Measurements from ENCODE around the gene WDR49. TPM values are rescaled to one million over a fixed set of nuclear protein-coding genes. Genes with fewer than 3 reads are reported as not detected.

WDR49 gene
- total RNA-seq, 4 donors from 2014 or later, result 0.26 to 0.52 TPM; not detected in 2

DNA sequence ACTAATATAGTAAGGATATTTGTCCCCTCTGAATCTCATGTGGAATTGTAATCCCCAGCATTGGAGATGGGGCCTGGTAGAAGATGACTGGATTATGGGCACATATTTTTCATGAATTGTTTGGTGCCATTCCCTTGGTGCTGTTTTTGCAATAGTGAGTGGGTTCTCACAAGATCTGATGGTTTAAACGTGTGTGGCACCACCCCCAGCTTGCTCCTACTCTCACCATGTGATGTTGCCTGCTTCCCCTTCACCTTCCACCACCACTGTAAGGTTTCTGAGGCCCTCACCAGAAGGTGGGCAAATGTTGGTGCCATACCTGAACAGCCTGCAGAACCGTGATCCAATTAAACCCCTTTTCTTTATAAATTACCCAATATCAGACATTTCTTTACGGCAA is 151.8 kb downstream of the WDR49 start:
- no peak overlapping the region for H3K4me3 ChIP-seq (ENCODE audit: low read depth, poor library complexity, severe bottlenecking)
- intact Hi-C loops (cut with DNase I; ENCODE audit: low total_unique reads), result no loop called here
- no peak for DNase-seq (ENCODE audit: low spot score in 2 of 2)
- TF ChIP-seq, protein P1, sequence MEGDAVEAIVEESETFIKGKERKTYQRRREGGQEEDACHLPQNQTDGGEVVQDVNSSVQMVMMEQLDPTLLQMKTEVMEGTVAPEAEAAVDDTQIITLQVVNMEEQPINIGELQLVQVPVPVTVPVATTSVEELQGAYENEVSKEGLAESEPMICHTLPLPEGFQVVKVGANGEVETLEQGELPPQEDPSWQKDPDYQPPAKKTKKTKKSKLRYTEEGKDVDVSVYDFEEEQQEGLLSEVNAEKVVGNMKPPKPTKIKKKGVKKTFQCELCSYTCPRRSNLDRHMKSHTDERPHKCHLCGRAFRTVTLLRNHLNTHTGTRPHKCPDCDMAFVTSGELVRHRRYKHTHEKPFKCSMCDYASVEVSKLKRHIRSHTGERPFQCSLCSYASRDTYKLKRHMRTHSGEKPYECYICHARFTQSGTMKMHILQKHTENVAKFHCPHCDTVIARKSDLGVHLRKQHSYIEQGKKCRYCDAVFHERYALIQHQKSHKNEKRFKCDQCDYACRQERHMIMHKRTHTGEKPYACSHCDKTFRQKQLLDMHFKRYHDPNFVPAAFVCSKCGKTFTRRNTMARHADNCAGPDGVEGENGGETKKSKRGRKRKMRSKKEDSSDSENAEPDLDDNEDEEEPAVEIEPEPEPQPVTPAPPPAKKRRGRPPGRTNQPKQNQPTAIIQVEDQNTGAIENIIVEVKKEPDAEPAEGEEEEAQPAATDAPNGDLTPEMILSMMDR (IDR thresholded peaks at IDR 0.05), result no peak
- TF ChIP-seq POLR2A (IDR thresholded peaks at IDR 0.05), result no peak
- WGBS, 2 donors, result 73 to 78% methylated on average over 3 of the region's 3 CpGs

DNA sequence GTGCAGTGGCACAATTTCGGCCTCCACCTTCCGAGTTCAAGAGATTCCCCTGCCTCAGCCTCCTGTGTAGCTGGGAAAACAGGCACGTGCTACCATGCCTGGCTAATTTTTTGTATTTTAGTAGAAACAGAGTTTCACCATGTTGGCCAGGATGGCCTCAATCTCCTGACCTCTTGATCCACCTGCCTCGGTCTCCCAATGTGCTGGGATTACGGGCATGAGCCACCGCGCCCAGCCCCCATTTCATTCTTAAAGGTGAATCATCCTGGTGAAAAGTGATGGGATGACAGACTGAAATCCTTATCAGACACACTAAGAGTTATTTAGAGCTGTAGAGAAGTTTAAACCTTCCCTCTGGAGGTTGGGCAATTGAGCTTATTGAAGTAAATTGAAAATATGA is 155.8 kb downstream of the WDR49 start:
- no peak overlapping the region for H3K4me3 ChIP-seq (ENCODE audit: low read depth, poor library complexity, severe bottlenecking)
- no peak for DNase-seq (ENCODE audit: low spot score in 2 of 2)
- intact Hi-C loops (cut with DNase I; ENCODE audit: low total_unique reads), result no loop called here
- WGBS, 2 donors, result 90 to 95% methylated on average over 7 of the region's 7 CpGs
- TF ChIP-seq POLR2A (IDR thresholded peaks at IDR 0.05), result no peak
- TF ChIP-seq, protein P1 (IDR thresholded peaks at IDR 0.05), result no peak

DNA sequence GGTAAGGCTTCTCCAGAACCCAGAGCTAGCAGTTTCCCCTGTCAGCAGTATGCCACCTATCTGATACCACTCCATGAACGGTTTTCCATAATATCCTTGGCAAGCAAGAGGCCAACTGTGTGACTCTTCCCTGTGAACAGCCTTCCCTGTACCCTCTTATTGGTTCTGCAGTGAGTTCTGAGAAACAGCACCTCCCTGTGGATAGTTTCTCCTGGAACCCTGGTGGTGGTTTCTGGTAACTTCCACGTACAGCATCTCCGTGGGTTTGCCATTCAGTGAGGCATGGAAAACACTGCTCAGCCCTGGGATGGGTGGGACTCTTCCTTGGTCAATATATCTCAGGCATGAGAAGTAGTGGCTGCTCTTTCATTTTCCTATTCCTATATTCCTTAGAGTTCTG is 160.5 kb downstream of the WDR49 start:
- intact Hi-C loops (cut with DNase I; ENCODE audit: low total_unique reads), result no loop called here
- H3K4me3 ChIP-seq (ENCODE audit: low read depth, poor library complexity, severe bottlenecking), result no peak overlapping the region
- 65 to 74% methylated on average over 3 of the region's 3 CpGs for WGBS, 2 donors
- DNase-seq (ENCODE audit: low spot score in 2 of 2), result no peak
- TF ChIP-seq, protein P1 (IDR thresholded peaks at IDR 0.05), result no peak
- no peak for TF ChIP-seq POLR2A (IDR thresholded peaks at IDR 0.05)

DNA sequence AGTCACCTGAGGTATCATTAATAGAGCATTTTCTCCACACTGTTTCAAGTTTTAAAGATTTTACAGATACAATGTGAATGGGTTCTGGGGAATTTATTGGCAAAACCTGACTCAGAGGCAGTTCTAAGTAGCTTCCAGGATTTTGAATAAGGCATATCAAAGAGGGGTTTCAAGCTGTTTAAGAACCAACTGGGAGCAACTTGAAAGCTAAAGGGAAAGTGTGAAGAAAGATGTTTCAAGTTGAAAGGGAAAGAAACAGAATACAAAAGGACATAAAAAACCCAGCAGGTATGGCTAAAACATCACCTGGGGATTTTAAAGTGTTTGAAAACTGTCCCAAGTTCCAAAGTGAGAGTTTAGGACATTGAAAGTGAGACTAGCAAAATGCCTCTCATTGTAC is 162.1 kb downstream of the WDR49 start:
- no peak overlapping the region for H3K4me3 ChIP-seq (ENCODE audit: low read depth, poor library complexity, severe bottlenecking)
- TF ChIP-seq POLR2A (IDR thresholded peaks at IDR 0.05), result no peak
- TF ChIP-seq, protein P1 (IDR thresholded peaks at IDR 0.05), result no peak
- intact Hi-C loops (cut with DNase I; ENCODE audit: low total_unique reads), result no loop called here
- no peak for DNase-seq (ENCODE audit: low spot score in 2 of 2)

DNA sequence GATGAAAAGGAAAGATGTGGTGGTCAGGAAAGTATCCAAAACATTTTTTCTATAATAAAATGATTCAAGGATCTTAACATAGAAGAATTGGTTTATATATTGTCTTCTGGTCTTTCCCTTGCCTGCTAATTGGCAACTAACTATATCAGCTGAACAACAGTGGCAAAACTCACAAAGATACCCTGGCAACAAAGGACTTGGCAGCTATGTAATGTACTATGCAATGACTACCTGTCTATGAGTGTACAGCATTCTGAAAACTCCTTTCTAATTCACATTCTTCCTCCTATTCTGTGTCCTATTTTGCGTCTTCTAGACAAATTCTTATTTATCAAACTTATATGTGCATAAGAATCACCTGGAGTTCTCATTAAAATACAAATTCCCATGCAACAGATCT is 164.2 kb downstream of the WDR49 start:
- WGBS, 2 donors, result 62 to 77% methylated on average over 1 of the region's 1 CpG
- no peak for TF ChIP-seq POLR2A (IDR thresholded peaks at IDR 0.05)
- TF ChIP-seq, protein P1 (IDR thresholded peaks at IDR 0.05), result no peak
- intact Hi-C loops (cut with DNase I; ENCODE audit: low total_unique reads), result no loop called here
- no peak overlapping the region for H3K4me3 ChIP-seq (ENCODE audit: low read depth, poor library complexity, severe bottlenecking)
- DNase-seq (ENCODE audit: low spot score in 2 of 2), result no peak

DNA sequence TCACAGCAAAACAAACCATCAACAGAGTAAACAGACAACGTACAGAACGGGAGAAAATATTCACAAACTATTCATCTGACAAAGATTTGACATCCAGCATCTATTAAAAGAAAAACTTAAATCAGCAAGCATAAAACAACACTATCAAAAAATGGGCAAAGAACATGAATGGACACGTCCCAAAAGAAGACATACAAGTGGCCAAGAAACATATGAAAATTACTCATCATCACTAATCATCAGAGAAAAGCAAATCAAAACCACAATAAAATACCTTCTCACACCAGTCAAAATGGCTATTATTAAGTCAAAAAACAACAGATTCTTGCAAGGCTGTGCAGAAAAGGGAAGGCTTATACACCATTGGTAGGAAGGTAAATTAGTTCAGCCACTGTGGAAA is 166.2 kb downstream of the WDR49 start:
- TF ChIP-seq POLR2A (IDR thresholded peaks at IDR 0.05), result no peak
- TF ChIP-seq, protein P1 (IDR thresholded peaks at IDR 0.05), result no peak
- WGBS, 2 donors, result 45 to 49% methylated on average over 3 of the region's 3 CpGs
- intact Hi-C loops (cut with DNase I; ENCODE audit: low total_unique reads), result no loop called here
- no peak overlapping the region for H3K4me3 ChIP-seq (ENCODE audit: low read depth, poor library complexity, severe bottlenecking)
- no peak for DNase-seq (ENCODE audit: low spot score in 2 of 2)

Data from lower leg skin (tissue), 4 donors.